ENCODE measurements around the gene DNASE1L2.

DNASE1L2 gene

GRCh38 chr16:2282262-2282661 is 46.0 kb downstream of the DNASE1L2 start:
- intact Hi-C loops (cut with DNase I) = no loop called here
- no peak for DNase-seq

- intact Hi-C loops (cut with DNase I) = no loop called here
- no peak for DNase-seq
These were observed 46.8 kb downstream of the DNASE1L2 start for GRCh38 chr16:2282866-2283555.

GRCh38 chr16:2284001-2284770 is 47.9 kb downstream of the DNASE1L2 start:
- intact Hi-C loops (cut with DNase I) = no loop called here
- DNase-seq = no peak

DNA sequence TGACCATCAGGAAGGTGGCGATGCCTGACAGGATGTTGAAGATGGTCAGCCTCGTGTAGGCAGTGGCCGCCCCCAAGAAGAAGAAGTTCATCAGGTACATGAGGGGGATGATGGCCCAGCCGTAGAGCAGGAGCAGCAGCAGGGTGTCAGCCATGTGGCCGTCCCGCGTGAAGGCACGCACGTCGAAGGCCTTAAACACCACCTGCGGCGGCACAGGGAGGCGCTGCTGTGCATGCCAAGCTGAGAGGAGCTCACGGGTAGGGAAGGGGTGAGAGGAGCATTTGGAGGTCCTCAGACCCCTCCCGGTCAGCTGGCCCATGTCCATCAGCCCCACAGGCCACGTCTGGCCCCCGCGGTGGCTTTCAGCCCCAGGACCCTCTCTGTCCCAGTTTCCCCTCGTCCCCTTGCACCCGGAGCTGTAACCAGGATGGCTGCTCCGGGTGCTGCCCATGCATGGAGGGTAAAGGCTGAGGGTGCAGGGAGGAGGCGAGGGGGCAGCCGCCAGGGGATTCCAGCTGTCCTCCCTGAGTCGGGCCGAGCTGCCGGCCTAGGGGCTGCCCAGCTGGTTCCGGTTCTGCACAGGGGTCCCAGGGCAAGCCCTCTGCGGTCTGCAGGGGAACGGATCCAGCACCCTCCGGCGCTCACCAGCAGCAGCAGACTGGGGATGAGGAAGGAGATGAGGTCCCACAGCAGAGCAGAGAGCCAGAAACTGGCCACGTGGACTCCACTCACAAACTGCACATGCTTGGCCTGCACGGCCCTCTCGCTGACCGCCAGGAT is 48.7 kb downstream of the DNASE1L2 start:
- intact Hi-C loops (cut with DNase I) = no loop called here
- no peak for DNase-seq

- DNase-seq = peak in 1 of 10 donors; percentile 53
- intact Hi-C loops (cut with DNase I) = no loop called here
These were observed 49.5 kb downstream of the DNASE1L2 start for GRCh38 chr16:2285731-2286191.

DNA sequence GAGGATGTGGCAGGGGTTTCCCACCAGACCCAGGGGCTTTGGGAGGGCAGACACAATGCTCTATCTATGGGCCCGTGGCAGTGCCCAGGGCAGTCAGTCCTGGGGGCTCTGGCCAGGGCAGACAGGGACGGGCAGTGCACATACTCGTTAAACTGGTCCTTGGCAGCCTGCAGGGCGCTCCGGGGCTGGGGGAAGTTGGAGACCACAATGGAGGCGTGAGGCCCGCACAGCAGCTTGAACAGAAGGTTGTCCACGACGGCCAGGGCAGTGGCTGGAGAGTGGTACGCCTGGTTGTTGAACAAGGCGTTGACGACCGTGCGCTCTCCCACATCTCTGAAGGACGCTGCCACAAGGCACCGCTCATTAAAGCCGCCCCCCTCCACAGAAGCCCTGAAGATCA is 50.3 kb downstream of the DNASE1L2 start:
- intact Hi-C loops (cut with DNase I) = no loop called here
- DNase-seq = peak in 1 of 10 donors; percentile 75

DNA sequence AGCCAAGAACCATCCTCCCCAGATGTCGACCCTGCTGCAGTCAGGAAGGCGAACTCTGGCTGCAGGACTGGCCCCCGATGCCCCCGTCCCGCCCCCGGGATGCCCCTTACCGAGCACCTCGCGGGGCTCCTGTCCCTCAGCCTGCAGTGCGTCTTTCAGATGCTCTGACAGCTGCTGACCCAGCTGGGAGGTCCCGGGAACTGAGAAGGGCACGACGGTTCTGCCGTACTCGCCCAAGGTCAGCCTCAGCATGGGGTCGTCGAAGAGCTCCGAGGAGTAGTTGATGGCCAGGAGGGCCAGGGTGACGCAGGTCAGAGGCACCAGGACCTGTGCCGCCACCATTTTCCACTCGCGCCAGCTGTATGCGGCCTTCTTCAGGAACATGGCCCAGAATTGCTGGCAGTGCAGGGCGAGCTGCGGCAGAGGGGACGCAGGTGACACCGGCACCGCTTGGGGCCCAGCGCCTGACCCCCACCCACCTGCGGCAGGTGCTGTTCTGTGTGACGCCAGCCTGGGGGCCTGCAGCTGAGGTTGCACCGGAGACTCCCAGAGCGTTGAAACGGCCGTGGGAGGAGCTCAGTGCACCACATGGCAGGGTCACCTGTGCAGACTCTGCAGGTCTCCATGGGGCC is 51.8 kb downstream of the DNASE1L2 start:
- DNase-seq = no peak
- intact Hi-C loops (cut with DNase I) = no loop called here

Measured in posterior cingulate gyrus (tissue), 11 donors.